Dermis blood vessel endothelial cell (primary cell): Measurements from ENCODE around the gene OR9A2. TPM values are rescaled to one million over a fixed set of nuclear protein-coding genes. Genes with fewer than 3 reads are reported as not detected.

ENCODE experiments used
- total RNA-seq: library from RNA; depleted of rRNA; stranded (reverse); fragments of >200 nt; gene quantifications from 2 replicates; pipeline ENCODE4 v1.2.3, GENCODE V29; 2014

The OR9A2 gene
- total RNA-seq, 1 donor from 2014 or later, result not detected

Other genes starting within 250 kb of the OR9A2 start
- under 0.01 and 0.09 TPM in 2 replicates for gene EPHB6, start 172.1 kb downstream of the OR9A2 start, total RNA-seq
- gene TRPV6, start 141.4 kb downstream of the OR9A2 start, total RNA-seq, result not detected in 2 replicates
- not detected in 2 replicates for gene TRPV5, start 93.4 kb downstream of the OR9A2 start, total RNA-seq
- not detected in 2 replicates for gene LLCFC1, start 87.6 kb downstream of the OR9A2 start, total RNA-seq
- gene KEL, start 64.8 kb downstream of the OR9A2 start, total RNA-seq, result not detected in 2 replicates
- gene OR6V1, start 25.2 kb upstream of the OR9A2 start, total RNA-seq, result not detected in 2 replicates
- gene PIP, start 104.9 kb upstream of the OR9A2 start, total RNA-seq, result not detected in 2 replicates
- gene TAS2R39, start 156.3 kb upstream of the OR9A2 start, total RNA-seq, result not detected in 2 replicates
- gene TAS2R40, start 194.9 kb upstream of the OR9A2 start, total RNA-seq, result not detected in 2 replicates
- gene GSTK1, start 236.3 kb upstream of the OR9A2 start, total RNA-seq, result 110 and 112 TPM in 2 replicates